Mucosa of descending colon (tissue), 3 donors: ENCODE measurements around the gene ABCG8. TPM values are rescaled to one million over a fixed set of nuclear protein-coding genes. Genes with fewer than 3 reads are reported as not detected.

Source experiments
- ATAC-seq: fragments of 200-7000 bp; cut with Tn5 transposase; one replicate; pipeline ENCODE4 v1.9.1; 2020; ENCODE audit warnings: mild to moderate bottlenecking, moderate library complexity
- DNase-seq, 3 donors: peaks; one replicate each; pipeline ENCODE4 v3.0.0-alpha.2; 2020
- H3K36me3 ChIP-seq: fragments of 200-600 bp; one replicate; pipeline ENCODE4 v1.8.0; 2021; ENCODE audit warnings: low read depth, mild to moderate bottlenecking
- H3K4me1 ChIP-seq: fragments of 200-600 bp; one replicate; pipeline ENCODE4 v1.8.0; 2021; ENCODE audit warnings: low read depth, mild to moderate bottlenecking
- H3K4me3 ChIP-seq: fragments of 200-600 bp; one replicate; pipeline ENCODE4 v1.8.0; 2021; ENCODE audit warnings: mild to moderate bottlenecking
- H3K9me3 ChIP-seq: fragments of 200-600 bp; one replicate; pipeline ENCODE4 v1.8.0; 2021; ENCODE audit warnings: mild to moderate bottlenecking
- CTCF ChIP-seq: fragments of 200-600 bp; IDR thresholded peaks from one replicate; pipeline ENCODE4 v1.8.0; 2022; ENCODE audit warnings: antibody characterized with exemption, mild to moderate bottlenecking
- intact Hi-C, 2 donors: fragments of 100-400 bp; cut with DNase I in 1 of 2; cut with micrococcal nuclease in 1 of 2; formaldehyde crosslinking; loops; one replicate each; pipeline versions ENCODE4 v1.11.0 to v1.11.1; 2022; cut with DNase I, micrococcal nuclease
- total RNA-seq, 3 donors: library from RNA; stranded (reverse); fragmentation: NEBNext Ultra II Directional in 2 of 3; extraction: Animal tissue kit (Norgen Biotek cat#: 25700) in 2 of 3; gene quantifications; one replicate each; pipeline versions ENCODE4 v1.2.1 to v1.2.4, GENCODE V29; 2021 to 2023
- donor health status: DM: no; HTN: no; CAD: no; lungs with moderate emphysema.
- donor health status: DM: no; HTN: no; CAD: no.
- donor health status: DM: no; HTN: yes; CAD: no.

Gene ABCG8
- total RNA-seq, 3 donors from 2014 or later = 0.06 to 0.87 (median 0.49) TPM

GRCh38 chr2:43845181-43845580, 6.4 kb downstream of the ABCG8 start:
- DNase-seq = no peak
- no peaks in the 10 kb centered on the region for H3K36me3 ChIP-seq
- intact Hi-C loops = no loop called here
- H3K4me3 ChIP-seq = no peak overlapping the region
- H3K4me1 ChIP-seq = no peaks in the 10 kb centered on the region
- ATAC-seq = no peak
- no peak for TF ChIP-seq CTCF
- no peaks in the 10 kb centered on the region for H3K9me3 ChIP-seq

GRCh38 chr2:43846140-43846793, 7.5 kb downstream of the ABCG8 start:
- DNase-seq (no peak), ATAC-seq (no peak)
- TF ChIP-seq CTCF = no peak
- Histone ChIP-seq H3K4me3 (no peak overlapping the region), H3K36me3 (no peaks in the 10 kb centered on the region), H3K4me1 (no peaks in the 10 kb centered on the region), H3K9me3 (no peaks in the 10 kb centered on the region)
- intact Hi-C loops = no loop called here

- Histone ChIP-seq H3K4me3 (no peak overlapping the region), H3K4me1 (no peaks in the 10 kb centered on the region), H3K36me3 (no peaks in the 10 kb centered on the region), H3K9me3 (no peaks in the 10 kb centered on the region)
- DNase-seq = no peak
- intact Hi-C loops = no loop called here
- peak; percentile 34 for ATAC-seq
- TF ChIP-seq CTCF = no peak
Observed at GRCh38 chr2:43848214-43848613, 9.4 kb downstream of the ABCG8 start.

- Histone ChIP-seq H3K4me1 (no peaks in the 10 kb centered on the region), H3K36me3 (no peaks in the 10 kb centered on the region), H3K9me3 (no peaks in the 10 kb centered on the region), H3K4me3 (no peak overlapping the region)
- TF ChIP-seq CTCF = no peak
- intact Hi-C loops = no loop called here
- DNase-seq (no peak), ATAC-seq (no peak)
Observed at GRCh38 chr2:43851011-43851980, 12.5 kb downstream of the ABCG8 start.

- DNase-seq (no peak), ATAC-seq (no peak)
- no peak overlapping the region for H3K4me3 ChIP-seq
- H3K36me3 ChIP-seq = no peaks in the 10 kb centered on the region
- no peaks in the 10 kb centered on the region for H3K4me1 ChIP-seq
- no peaks in the 10 kb centered on the region for H3K9me3 ChIP-seq
- TF ChIP-seq CTCF = no peak
- intact Hi-C loops = no loop called here
Observed at GRCh38 chr2:43852196-43852730, 13.5 kb downstream of the ABCG8 start.
